MM.1S (cell line): ENCODE measurements around the gene BRI3.

ENCODE experiments used
- DNase-seq: peaks from one replicate; pipeline ENCODE4 v3.0.0-alpha.2; 2015
- H2AFZ ChIP-seq: fragments of 300-600 bp; sonication (generic); 2 replicates; pipeline ENCODE4 v1.6.0; 2016; ENCODE audit warnings: antibody characterized with exemption, low read length
- H3F3A ChIP-seq: fragments of 300-600 bp; sonication (generic); 2 replicates; pipeline ENCODE4 v1.6.1; 2016; ENCODE audit warnings: mild to moderate bottlenecking, antibody characterized with exemption, low read length, moderate library complexity, mixed read lengths; ENCODE audit not compliant: insufficient read depth
- H3K27ac ChIP-seq: fragments of 300-600 bp; sonication (generic); 2 replicates; pipeline ENCODE4 v1.5.1; 2016; ENCODE audit warnings: mild to moderate bottlenecking, low read length
- H3K27me3 ChIP-seq: fragments of 300-600 bp; sonication (generic); replicated peaks from 2 replicates; pipeline ENCODE4 v1.6.0; 2016; ENCODE audit warnings: low read length; ENCODE audit not compliant: insufficient read depth
- H3K36me3 ChIP-seq: fragments of 300-600 bp; sonication (generic); replicated peaks from 2 replicates; pipeline ENCODE4 v1.6.1; 2016; ENCODE audit warnings: mild to moderate bottlenecking, low read length, mixed read lengths; ENCODE audit not compliant: insufficient read depth
- H3K4me1 ChIP-seq: fragments of 300-600 bp; sonication (generic); 2 replicates; pipeline ENCODE4 v1.6.1; 2016; ENCODE audit warnings: low read length, mixed read lengths
- H3K4me2 ChIP-seq: fragments of 300-600 bp; sonication (generic); 2 replicates; pipeline ENCODE4 v1.6.0; 2016; ENCODE audit warnings: low read depth, low read length
- H3K4me3 ChIP-seq: fragments of 300-600 bp; sonication (generic); 2 replicates; pipeline ENCODE4 v1.5.1; 2016; ENCODE audit warnings: low read length, mixed read lengths
- H3K79me2 ChIP-seq: fragments of 300-600 bp; sonication (generic); 2 replicates; pipeline ENCODE4 v1.6.1; 2016; ENCODE audit warnings: mixed run types, low read length, mixed read lengths
- H3K9ac ChIP-seq: fragments of 300-600 bp; sonication (generic); 2 replicates; pipeline ENCODE4 v1.6.1; 2016; ENCODE audit warnings: low read length, mixed read lengths
- H3K9me2 ChIP-seq: fragments of 300-600 bp; sonication (generic); replicated peaks from 2 replicates; pipeline ENCODE4 v1.6.1; 2016; ENCODE audit warnings: mild to moderate bottlenecking, low read length, mixed read lengths; ENCODE audit not compliant: insufficient read depth
- H3K9me3 ChIP-seq: fragments of 300-600 bp; sonication (generic); replicated peaks from 2 replicates; pipeline ENCODE4 v1.6.1; 2016; ENCODE audit warnings: mild to moderate bottlenecking, low read length, mixed read lengths; ENCODE audit not compliant: insufficient read depth
- H4K20me1 ChIP-seq: fragments of 300-600 bp; sonication (generic); 2 replicates; pipeline ENCODE4 v1.6.1; 2016; ENCODE audit warnings: mild to moderate bottlenecking, low read length, moderate library complexity, mixed read lengths; ENCODE audit not compliant: insufficient read depth
- CTCF ChIP-seq: fragments of 300-600 bp; sonication (generic); IDR thresholded peaks from 2 replicates; pipeline ENCODE4 v1.5.1; 2016; ENCODE audit warnings: antibody characterized with exemption, low read length, mixed read lengths
- EZH2 ChIP-seq: fragments of 300-600 bp; sonication (generic); optimal IDR thresholded peaks from 2 replicates; pipeline ENCODE3; 2017; ENCODE audit warnings: low read depth, mild to moderate bottlenecking, antibody characterized with exemption, low read length, mixed read lengths
- EZH2phosphoT487 ChIP-seq: fragments of 300-600 bp; sonication (generic); IDR thresholded peaks from 2 replicates; pipeline ENCODE4 v1.6.1; 2018; ENCODE audit warnings: antibody characterized with exemption, low read length

Gene BRI3

DNA sequence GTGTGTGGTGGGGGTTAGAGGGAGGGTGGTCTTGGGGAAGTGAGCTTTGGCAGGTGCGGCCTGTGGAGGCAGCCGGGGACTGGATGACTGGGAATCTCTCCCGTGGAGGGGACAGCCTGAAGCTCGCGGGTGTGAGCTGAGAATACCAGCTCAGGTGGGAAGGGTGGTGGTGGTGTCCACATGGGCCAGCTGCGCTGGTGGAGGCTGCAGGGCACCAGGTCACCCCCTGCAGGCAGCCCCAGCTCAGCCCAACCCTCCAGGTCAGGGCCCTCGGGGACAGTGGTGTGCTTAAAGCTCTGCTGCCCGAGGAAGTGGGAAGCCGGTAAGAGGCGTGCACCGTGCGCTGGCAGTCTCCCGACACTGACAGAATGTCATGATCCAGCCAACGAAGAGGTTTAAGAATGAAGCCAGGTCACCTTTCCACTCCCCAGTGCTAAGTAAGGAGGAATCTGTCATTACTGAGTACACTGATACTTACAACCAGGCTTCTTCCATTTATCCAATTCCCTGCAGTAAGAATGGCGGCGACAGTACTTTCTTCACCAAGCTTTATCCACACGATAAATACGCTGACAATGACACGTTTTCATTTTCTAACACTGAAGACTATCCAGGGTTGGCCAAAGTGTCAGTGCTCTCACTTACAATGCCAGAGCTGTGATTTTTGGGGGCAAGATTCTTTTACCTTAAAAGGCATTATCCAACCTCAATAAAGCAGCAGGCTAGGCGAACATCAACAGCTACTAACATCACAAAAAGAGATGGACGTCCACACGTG lies 20.4 kb downstream of the BRI3 start:
- TF ChIP-seq EZH2 = no peak
- no peak for TF ChIP-seq CTCF
- TF ChIP-seq EZH2phosphoT487 = no peak
- Histone ChIP-seq H2AFZ (no peak overlapping the region), H3K9me2 (no peaks in the 10 kb centered on the region), H3K4me1 (no peaks in the 10 kb centered on the region), H3K79me2 (no peaks in the 10 kb centered on the region), H3K36me3 (no peaks in the 10 kb centered on the region), H3K27ac (no peak overlapping the region), H3F3A (no peaks in the 10 kb centered on the region), H3K27me3 (no peaks in the 10 kb centered on the region), H3K9me3 (no peaks in the 10 kb centered on the region), H3K4me2 (no peak overlapping the region), H4K20me1 (no peaks in the 10 kb centered on the region), H3K4me3 (no peak overlapping the region), H3K9ac (no peak overlapping the region)
- no peak for DNase-seq

- Histone ChIP-seq H3K27me3 (no peaks in the 10 kb centered on the region), H3K9ac (no peak overlapping the region), H3K79me2 (no peaks in the 10 kb centered on the region), H3K27ac (no peak overlapping the region), H3K4me2 (no peak overlapping the region), H3F3A (no peaks in the 10 kb centered on the region), H3K9me3 (no peaks in the 10 kb centered on the region), H3K9me2 (no peaks in the 10 kb centered on the region), H2AFZ (no peak overlapping the region), H3K36me3 (no peaks in the 10 kb centered on the region), H4K20me1 (no peaks in the 10 kb centered on the region), H3K4me1 (no peaks in the 10 kb centered on the region), H3K4me3 (no peak overlapping the region)
- TF ChIP-seq CTCF = no peak
- no peak for TF ChIP-seq EZH2phosphoT487
- TF ChIP-seq EZH2 = no peak
- DNase-seq = no peak
Measured at GRCh38 chr7:98303176-98303865, 21.8 kb downstream of the BRI3 start.

- no peaks in the 10 kb centered on the region for H3K27me3 ChIP-seq
- H3K9ac ChIP-seq = no peak overlapping the region
- no peaks in the 10 kb centered on the region for H3K4me1 ChIP-seq
- H3K9me3 ChIP-seq = no peaks in the 10 kb centered on the region
- no peak for DNase-seq
- H3F3A ChIP-seq = no peaks in the 10 kb centered on the region
- H3K79me2 ChIP-seq = no peaks in the 10 kb centered on the region
- H4K20me1 ChIP-seq = no peaks in the 10 kb centered on the region
- TF ChIP-seq CTCF (no peak), EZH2 (no peak), EZH2phosphoT487 (no peak)
- H3K4me2 ChIP-seq = no peak overlapping the region
- no peaks in the 10 kb centered on the region for H3K9me2 ChIP-seq
- no peak overlapping the region for H3K27ac ChIP-seq
- no peak overlapping the region for H3K4me3 ChIP-seq
- no peak overlapping the region for H2AFZ ChIP-seq
- H3K36me3 ChIP-seq = no peaks in the 10 kb centered on the region
Measured at GRCh38 chr7:98303906-98304305, 22.4 kb downstream of the BRI3 start.
